GM19463 (cell line): ENCODE data around the gene RRP15.
A peak's percentile ranks its signal among the peaks of the same experiment; 100 is the strongest.

Experiments used
- ATAC-seq: cut with Tn5 transposase; IDR thresholded peaks from one replicate; pipeline ENCODE4 v1.9.1; 2021; ENCODE audit warnings: mild to moderate bottlenecking, moderate library complexity; ENCODE audit not compliant: unreplicated experiment

RRP15 gene

DNA sequence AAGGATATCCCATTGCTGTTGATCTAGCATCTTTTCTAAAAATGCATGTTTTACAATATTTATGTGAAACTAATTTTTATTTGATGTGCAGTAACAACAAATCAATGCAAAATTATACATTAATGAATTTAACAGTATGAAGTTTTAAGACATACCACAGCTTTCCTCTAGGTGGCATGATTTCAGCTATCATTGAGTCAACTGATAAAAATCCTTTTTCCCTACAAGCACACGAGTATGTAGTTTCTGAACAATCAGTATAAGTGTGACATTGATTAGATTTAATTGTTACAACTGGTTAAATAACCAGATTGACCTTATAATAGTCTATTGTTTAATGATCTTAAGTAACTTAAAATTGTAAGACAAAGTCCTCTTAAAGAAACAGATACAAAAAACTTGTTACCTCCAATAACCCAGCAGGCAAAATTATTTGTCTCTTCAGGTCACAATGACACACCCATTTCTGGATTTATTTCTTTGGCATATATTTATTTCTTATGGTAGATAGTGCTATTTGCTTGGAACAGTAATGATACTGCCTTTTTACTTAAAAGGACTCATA, 54.3 kb downstream of the RRP15 start:
- ATAC-seq = no peak

GRCh38 chr1:218341325-218341724, 56.2 kb downstream of the RRP15 start:
- ATAC-seq = no peak

GRCh38 chr1:218342091-218342490, 57.0 kb downstream of the RRP15 start:
- ATAC-seq = no peak

DNA sequence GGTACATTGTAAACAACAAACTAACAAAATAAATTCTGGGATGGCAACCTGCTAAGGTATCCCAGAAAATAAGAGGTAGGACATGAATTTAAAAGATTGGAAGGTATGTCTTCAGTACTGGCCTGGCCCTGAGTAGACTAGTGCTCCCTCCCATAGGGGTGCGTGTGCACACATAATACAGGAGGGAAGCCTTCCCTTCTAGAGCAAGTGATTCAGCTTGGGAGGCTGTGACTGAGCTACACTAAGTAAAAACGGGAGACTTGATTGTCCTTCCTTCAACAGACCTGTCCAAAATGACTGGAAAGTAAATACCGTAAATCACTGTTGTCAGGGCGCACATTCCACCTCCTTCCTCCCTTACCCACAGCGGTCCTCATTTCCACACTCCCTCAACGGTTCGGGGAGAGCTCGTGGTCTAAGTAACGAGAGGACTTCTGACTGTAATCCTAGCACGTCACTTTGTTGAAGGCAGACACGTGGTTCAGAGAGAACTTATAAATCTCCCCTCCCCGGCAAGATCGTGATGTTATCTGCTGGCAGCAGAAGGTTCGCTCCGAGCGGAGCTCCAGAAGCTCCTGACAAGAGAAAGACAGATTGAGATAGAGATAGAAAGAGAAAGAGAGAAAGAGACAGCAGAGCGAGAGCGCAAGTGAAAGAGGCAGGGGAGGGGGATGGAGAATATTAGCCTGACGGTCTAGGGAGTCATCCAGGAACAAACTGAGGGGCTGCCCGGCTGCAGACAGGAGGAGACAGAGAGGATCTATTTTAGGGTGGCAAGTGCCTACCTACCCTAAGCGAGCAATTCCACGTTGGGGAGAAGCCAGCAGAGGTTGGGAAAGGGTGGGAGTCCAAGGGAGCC, 60.0 kb downstream of the RRP15 start, which contains the start of gene TGFB2:
Gene TGFB2, plus strand, starts transcription at position 523 of the 859 bp plus-strand sequence. CDS start 1,366 bp downstream, outside the sequence.
- peak; percentile 32 for ATAC-seq

DNA sequence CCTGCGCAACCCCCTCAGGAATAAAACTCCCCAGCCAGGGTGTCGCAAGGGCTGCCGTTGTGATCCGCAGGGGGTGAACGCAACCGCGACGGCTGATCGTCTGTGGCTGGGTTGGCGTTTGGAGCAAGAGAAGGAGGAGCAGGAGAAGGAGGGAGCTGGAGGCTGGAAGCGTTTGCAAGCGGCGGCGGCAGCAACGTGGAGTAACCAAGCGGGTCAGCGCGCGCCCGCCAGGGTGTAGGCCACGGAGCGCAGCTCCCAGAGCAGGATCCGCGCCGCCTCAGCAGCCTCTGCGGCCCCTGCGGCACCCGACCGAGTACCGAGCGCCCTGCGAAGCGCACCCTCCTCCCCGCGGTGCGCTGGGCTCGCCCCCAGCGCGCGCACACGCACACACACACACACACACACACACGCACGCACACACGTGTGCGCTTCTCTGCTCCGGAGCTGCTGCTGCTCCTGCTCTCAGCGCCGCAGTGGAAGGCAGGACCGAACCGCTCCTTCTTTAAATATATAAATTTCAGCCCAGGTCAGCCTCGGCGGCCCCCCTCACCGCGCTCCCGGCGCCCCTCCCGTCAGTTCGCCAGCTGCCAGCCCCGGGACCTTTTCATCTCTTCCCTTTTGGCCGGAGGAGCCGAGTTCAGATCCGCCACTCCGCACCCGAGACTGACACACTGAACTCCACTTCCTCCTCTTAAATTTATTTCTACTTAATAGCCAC, 60.7 kb downstream of the RRP15 start:
- peak; percentile 70 for ATAC-seq

DNA sequence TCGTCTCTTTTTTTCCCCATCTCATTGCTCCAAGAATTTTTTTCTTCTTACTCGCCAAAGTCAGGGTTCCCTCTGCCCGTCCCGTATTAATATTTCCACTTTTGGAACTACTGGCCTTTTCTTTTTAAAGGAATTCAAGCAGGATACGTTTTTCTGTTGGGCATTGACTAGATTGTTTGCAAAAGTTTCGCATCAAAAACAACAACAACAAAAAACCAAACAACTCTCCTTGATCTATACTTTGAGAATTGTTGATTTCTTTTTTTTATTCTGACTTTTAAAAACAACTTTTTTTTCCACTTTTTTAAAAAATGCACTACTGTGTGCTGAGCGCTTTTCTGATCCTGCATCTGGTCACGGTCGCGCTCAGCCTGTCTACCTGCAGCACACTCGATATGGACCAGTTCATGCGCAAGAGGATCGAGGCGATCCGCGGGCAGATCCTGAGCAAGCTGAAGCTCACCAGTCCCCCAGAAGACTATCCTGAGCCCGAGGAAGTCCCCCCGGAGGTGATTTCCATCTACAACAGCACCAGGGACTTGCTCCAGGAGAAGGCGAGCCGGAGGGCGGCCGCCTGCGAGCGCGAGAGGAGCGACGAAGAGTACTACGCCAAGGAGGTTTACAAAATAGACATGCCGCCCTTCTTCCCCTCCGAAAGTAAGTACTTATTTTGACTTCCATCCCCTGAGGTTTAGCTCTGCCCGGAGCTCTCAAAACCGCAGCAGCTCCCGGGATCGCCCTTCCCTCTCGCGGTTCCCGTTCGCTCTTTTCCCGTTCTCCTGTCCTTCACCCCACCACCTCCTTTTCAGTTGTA, 61.5 kb downstream of the RRP15 start:
- ATAC-seq = no peak

- ATAC-seq = no peak
Measured at GRCh38 chr1:218347336-218347722, 62.2 kb downstream of the RRP15 start.

DNA sequence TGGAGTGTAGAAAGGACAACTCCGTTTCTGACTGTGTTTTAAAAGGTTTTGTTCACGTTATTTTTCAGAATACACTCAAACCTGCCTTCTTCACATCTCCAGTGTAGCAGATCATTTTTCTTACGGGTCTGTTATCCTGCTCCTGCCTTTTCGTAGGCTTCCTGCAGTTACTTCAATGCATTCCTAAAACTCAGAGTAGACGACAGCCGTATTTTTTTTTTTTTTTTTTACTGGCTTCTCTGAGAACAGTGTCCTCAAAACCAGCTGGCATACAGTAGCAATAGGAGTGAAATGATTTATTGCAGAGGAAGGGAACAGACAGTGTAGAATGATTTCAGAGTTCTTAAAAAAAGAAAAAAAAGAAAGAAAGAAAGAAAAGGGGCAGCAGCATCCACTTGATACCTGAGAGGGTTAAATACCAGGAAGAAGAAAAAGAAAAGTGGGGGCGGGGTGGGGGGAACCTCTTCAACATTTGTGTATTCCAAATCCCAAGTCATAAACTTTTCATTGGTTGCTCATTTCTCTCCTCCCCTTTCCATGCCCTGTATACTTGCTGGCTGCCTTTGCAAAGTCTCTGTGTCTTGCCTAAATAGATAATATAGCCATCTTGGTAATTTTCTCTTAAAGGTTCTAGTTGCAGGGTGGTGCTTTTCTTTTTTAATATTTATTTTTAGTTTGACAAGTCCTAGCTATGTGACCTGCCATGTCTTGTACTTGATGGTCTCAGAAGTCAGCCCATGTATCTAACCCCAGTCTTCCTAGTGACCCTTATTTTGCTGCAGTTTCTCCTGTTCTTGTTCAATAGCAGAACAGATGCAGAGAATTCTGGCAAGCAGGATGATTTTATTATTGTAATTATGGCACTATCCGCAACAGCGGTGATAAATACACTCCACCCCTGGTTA, 62.9 kb downstream of the RRP15 start:
- ATAC-seq = no peak

DNA sequence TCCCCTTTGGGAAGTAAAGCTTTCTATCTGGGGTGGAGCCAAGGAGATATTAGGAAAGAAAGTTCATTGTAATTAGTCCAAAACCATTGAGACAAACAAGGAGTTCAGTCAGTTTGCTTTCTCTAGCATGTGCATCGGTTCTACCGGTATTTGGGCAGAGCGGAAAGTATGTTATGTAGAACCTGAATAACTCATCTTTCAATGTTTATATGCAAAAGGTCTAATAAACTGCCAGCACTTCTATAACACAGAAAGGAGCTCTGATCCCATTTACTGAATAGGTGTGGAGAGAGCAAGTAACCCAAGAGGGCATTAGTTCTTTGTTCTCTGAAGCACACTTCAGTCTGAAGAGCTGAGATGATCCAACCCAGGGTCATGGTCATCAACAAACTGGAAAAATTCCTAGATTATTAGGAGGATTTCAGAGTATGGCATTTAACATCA, 63.6 kb downstream of the RRP15 start:
- ATAC-seq = no peak

DNA sequence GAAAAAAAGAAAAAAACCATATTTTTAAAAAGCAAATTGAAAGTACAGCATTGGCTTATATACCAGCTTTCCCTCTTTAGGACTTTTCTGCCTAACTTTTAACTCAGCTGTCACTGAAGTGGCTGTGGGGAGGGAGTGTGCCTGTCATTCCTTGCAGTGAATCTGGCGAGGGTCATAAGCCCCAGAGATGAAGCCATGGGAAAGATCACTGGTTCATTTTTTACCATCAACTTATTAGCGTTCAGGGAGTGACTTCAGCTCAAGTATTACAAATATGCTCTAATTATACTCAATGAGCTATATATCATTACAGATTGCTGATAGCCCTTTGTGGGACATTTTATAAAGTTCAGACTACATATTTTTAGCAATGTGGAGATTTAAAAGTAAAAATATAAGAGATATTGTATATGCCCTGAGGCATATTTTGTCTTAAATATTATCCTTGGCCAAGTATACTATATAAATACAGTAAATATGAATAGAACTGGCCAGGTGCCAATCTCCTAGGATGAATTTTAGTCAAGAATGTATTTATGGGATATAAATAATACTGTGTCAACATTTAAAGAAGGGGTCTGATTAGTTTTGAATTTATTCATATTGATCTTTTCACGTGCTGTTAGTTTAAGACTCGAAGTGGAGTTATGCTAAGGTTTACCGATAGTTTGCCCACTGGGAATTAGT, 64.4 kb downstream of the RRP15 start:
- ATAC-seq = no peak

DNA sequence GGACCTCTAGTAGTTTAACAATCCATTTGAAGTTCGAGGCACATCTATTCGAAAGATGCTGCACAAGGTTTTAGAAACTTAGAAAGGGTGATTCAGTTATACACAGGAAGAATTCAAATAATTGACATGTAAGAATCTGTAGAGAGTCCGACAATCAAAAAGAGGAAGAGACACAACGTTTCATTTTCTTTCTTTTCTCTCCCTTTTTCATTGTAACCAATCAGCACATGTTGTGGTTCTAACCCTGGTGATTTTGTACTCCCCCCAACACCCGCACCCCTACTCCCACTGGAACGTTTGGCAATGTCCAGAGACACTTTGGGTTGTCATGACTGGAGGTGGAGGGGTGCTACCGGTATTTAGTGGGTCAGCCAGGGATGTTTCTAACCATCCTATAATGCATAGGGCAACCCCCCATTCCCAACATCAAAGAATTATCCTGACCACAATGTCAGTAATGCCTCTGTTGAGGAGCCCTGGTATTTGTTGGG, 65.0 kb downstream of the RRP15 start:
- ATAC-seq = no peak

DNA sequence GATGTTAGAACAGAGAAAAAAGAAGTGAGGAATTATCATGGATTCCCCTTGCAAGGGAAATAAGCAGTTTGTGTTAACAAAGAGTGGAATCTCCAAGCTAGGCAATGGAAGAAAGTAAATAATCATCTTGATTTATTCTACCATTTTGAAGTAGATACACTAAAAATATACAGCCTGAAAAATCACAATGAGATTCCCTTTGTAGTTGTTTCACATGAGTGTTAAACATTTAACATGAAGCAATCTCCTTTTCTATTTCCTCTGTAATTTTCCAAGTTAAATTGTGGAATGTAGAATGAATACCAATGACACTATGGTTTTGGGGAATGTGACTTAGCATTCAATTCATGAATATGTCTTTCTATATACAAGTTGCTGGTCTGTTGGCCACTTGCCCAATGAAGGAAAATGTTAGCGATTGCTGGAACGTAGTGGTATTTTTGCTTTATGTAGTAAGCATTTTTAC, 65.7 kb downstream of the RRP15 start:
- ATAC-seq = no peak

DNA sequence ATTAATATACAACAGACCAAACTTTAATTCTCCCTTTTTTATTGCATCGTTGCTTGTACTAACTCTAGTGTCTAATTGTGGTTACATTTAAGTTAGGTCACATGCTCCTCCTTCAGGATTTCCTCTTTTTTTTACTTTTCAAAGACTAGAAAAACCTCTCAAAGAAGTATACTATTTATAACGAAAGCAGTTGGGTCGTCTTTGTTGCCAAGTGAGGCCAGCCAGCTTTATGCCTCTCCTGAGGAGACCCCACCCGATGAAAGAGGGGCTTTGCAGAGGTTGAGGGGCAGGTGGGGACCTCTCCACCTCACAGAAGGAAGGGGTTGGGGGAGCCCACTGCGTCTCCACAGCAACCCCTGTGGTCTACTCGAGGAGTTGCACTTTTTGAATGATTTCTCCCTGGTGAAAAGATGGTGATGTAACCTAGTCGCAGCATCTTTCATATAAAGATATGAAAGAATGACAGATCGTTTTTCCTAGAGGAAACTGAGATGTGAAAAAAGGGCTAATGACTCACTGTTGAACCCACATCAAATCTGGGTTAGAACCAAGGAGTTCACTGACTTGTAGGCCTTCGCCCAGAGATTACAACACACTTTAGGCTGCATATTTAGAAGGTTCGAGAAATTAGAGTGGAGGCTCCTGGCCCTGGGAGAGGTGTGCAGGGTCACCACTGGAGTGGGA, 66.4 kb downstream of the RRP15 start:
- ATAC-seq = peak; percentile 44

- no peak for ATAC-seq
Measured at GRCh38 chr1:218352075-218352438, 67.0 kb downstream of the RRP15 start.

DNA sequence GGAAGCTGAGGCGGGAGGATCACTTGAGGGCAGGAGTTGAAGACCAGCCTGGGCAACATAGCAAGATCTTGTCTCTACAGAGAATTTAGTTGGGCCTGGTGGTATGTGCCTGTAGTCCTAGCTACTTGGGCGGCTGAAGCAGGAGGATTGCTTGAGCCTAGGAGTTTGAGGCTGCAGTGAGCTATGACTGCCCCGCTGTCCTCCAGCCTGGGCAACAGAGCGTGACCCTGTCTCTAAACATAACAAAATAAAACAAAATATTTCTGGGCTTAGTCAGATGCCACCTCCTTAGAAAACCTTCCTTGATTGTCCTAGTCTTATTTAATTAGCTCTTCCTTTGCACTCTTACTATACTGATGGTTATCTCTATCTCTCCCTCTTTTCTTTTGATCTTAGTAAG, 68.6 kb downstream of the RRP15 start:
- no peak for ATAC-seq

GRCh38 chr1:218355278-218355677, 70.2 kb downstream of the RRP15 start:
- no peak for ATAC-seq

- ATAC-seq = no peak
Measured at GRCh38 chr1:218357211-218357892, 72.3 kb downstream of the RRP15 start.

GRCh38 chr1:218357893-218358232, 72.8 kb downstream of the RRP15 start:
- no peak for ATAC-seq
